Neural progenitor cell (in vitro differentiated cells): ENCODE measurements around the gene ZBTB43.

Experiments
- CTCF ChIP-seq: fragments of 200-600 bp; sonication (generic); IDR thresholded peaks from 2 replicates; pipeline ENCODE4 v1.5.1; 2017; ENCODE audit warnings: antibody characterized with exemption, mild to moderate bottlenecking
- EZH2 ChIP-seq: fragments of 200-600 bp; sonication (generic); IDR thresholded peaks from 2 replicates; pipeline ENCODE4 v1.6.1; 2017; ENCODE audit warnings: antibody characterized with exemption, mild to moderate bottlenecking, moderate library complexity
- EZH2phosphoT487 ChIP-seq: fragments of 200-600 bp; sonication (generic); IDR thresholded peaks from 2 replicates; pipeline ENCODE4 v1.6.1; 2017; ENCODE audit warnings: antibody characterized with exemption

- no peak for TF ChIP-seq CTCF
- no peak for TF ChIP-seq EZH2
- TF ChIP-seq EZH2phosphoT487 = no peak
Measured at GRCh38 chr9:126856326-126856877, 51.6 kb downstream of the ZBTB43 start.
